Loucy (cell line): ENCODE results near the gene SRXN1.

ENCODE experiments used
- EZH2phosphoT487 ChIP-seq: fragments of 200-600 bp; IDR thresholded peaks from 2 replicates; pipeline ENCODE4 v1.6.1; 2018; ENCODE audit warnings: antibody characterized with exemption, mild to moderate bottlenecking, moderate library complexity, borderline replicate concordance
- TF ChIP-seq, protein P1 (sequence below): fragments of 200-600 bp; sonication (generic); conservative IDR thresholded peaks from 2 replicates; pipeline ENCODE4 v1.5.1; 2014; ENCODE audit warnings: mild to moderate bottlenecking, antibody characterized with exemption, low read length

DNA sequence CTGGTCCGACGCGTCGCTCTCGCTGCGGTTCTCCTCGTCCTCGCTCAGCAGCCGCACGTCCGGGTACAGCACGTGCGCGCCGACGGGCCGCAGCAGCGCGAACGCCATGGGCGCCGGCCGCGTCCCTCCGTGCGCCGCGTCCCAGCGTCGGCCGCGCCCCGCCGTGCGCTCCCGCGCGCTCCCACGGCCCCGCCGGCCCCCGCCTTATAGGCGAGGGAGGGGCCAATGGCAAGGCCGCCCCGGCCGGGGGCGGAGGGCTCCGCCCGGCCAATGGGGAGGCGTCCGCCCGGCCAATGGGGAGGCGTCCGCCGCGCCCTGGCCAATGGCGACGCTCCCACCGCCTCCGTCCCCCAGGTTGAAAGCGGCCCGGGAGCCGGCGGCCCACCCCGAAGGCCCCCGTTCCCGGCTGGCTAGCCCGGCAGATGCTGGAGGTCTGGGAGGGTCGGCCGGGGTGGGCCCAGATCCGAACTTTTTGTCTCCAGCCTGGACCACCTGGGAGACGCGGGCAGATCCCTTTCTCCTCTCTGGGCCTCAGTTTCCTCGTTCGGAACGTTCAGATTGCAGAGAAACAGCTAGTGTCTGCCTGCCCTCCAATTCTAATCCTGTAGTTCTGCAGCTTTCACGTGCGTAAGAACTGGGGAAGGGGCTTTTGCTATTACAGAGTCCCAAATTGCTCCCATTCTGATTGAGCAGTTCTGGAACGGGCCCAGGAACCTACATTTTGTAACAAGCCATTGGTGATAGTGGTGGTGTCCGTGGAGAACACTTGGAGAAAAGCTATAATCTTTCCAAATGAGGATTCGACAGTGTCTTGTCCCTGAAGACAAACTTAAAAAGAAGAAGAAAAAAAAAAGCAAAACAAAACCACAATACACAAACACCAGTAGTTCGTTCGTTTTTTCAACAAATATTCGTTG, 42.6 kb downstream of the SRXN1 start, which contains the start of gene TCF15:
- TF ChIP-seq, protein P1, sequence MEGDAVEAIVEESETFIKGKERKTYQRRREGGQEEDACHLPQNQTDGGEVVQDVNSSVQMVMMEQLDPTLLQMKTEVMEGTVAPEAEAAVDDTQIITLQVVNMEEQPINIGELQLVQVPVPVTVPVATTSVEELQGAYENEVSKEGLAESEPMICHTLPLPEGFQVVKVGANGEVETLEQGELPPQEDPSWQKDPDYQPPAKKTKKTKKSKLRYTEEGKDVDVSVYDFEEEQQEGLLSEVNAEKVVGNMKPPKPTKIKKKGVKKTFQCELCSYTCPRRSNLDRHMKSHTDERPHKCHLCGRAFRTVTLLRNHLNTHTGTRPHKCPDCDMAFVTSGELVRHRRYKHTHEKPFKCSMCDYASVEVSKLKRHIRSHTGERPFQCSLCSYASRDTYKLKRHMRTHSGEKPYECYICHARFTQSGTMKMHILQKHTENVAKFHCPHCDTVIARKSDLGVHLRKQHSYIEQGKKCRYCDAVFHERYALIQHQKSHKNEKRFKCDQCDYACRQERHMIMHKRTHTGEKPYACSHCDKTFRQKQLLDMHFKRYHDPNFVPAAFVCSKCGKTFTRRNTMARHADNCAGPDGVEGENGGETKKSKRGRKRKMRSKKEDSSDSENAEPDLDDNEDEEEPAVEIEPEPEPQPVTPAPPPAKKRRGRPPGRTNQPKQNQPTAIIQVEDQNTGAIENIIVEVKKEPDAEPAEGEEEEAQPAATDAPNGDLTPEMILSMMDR = no peak
- no peak for TF ChIP-seq EZH2phosphoT487
